Gastrocnemius medialis (tissue), 4 donors: Measurements from ENCODE around the gene SLC9B1.
"Not testable (repeated sequence)": the region's sequence is repeated elsewhere in the genome, so short reads cannot be mapped to it uniquely, and the experiment has no call there.

ENCODE experiments used
- POLR2A ChIP-seq, 2 donors: fragments of 450-650 bp; IDR thresholded peaks; one replicate each; pipeline ENCODE4 v1.6.1; 2017; ENCODE audit warnings: antibody characterized with exemption in 2 of 2, mild to moderate bottlenecking in 2 of 2, moderate library complexity in 2 of 2
- TF ChIP-seq, protein P1 (sequence below), 5 experiments: fragments of 450-650 bp in 3 of 5; fragments of 200-600 bp in 2 of 5; sonication (generic) in 2 of 5; IDR thresholded peaks in 4 of 5; conservative IDR thresholded peaks in 1 of 5; 1 replicate in 4 of 5; 2 replicates in 1 of 5; pipeline ENCODE4 v1.5.1; 2016 to 2019; ENCODE audit warnings: antibody characterized with exemption in 5 of 5, mild to moderate bottlenecking in 3 of 5, moderate library complexity in 3 of 5

GRCh38 chr4:102896547-102896946, 123.0 kb downstream of the SLC9B1 start:
- TF ChIP-seq, protein P1, sequence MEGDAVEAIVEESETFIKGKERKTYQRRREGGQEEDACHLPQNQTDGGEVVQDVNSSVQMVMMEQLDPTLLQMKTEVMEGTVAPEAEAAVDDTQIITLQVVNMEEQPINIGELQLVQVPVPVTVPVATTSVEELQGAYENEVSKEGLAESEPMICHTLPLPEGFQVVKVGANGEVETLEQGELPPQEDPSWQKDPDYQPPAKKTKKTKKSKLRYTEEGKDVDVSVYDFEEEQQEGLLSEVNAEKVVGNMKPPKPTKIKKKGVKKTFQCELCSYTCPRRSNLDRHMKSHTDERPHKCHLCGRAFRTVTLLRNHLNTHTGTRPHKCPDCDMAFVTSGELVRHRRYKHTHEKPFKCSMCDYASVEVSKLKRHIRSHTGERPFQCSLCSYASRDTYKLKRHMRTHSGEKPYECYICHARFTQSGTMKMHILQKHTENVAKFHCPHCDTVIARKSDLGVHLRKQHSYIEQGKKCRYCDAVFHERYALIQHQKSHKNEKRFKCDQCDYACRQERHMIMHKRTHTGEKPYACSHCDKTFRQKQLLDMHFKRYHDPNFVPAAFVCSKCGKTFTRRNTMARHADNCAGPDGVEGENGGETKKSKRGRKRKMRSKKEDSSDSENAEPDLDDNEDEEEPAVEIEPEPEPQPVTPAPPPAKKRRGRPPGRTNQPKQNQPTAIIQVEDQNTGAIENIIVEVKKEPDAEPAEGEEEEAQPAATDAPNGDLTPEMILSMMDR (IDR thresholded peaks at IDR 0.05 in 4 of 5, conservative IDR thresholded peaks at IDR 0.05 in 1 of 5) = not testable (repeated sequence)
- TF ChIP-seq POLR2A (IDR thresholded peaks at IDR 0.05) = not testable (repeated sequence)
